Renal cortex interstitium (tissue), 11 donors: ENCODE results near the gene HPD. TPM values are rescaled to one million over a fixed set of nuclear protein-coding genes. Genes with fewer than 3 reads are reported as not detected.

Experiments used
- DNase-seq, 11 donors: peaks; one replicate each; pipeline ENCODE4 v3.0.0-alpha.2; 2013; ENCODE audit warnings: low read depth in 9 of 11, low spot score in 4 of 11; ENCODE audit errors: extremely low read depth in 1 of 11
- polyA plus RNA-seq, 3 donors: library from polyadenylated mRNA; unstranded; fragments of 120-200 nt; gene quantifications; one replicate each; pipeline ENCODE4 v1.2.1, GENCODE V29; 2013; ENCODE audit not compliant: insufficient read length in 3 of 3

HPD gene
- polyA plus RNA-seq, 3 donors: 3.2 to 5.0 (median 3.5) TPM

- no peak for DNase-seq
Measured at GRCh38 chr12:121816925-121817647, 41.6 kb downstream of the HPD start.

- DNase-seq: no peak
Measured at GRCh38 chr12:121815263-121815662, 43.4 kb downstream of the HPD start.

- no peak for DNase-seq
Measured at GRCh38 chr12:121814429-121815119, 44.1 kb downstream of the HPD start.

- no peak for DNase-seq
Measured at GRCh38 chr12:121813951-121814350, 44.7 kb downstream of the HPD start.

GRCh38 chr12:121812921-121813896 lies 45.5 kb downstream of the HPD start:
- no peak for DNase-seq

- DNase-seq: no peak
Measured at GRCh38 chr12:121812320-121812871, 46.3 kb downstream of the HPD start.

- DNase-seq: no peak
Measured at GRCh38 chr12:121811434-121812319, 47.0 kb downstream of the HPD start.

- no peak for DNase-seq
Measured at GRCh38 chr12:121810833-121811433, 47.7 kb downstream of the HPD start.

GRCh38 chr12:121810234-121810817 lies 48.3 kb downstream of the HPD start:
- no peak for DNase-seq

GRCh38 chr12:121809712-121810116 lies 48.9 kb downstream of the HPD start:
- no peak for DNase-seq

- DNase-seq: no peak
Measured at GRCh38 chr12:121808623-121809022, 50.0 kb downstream of the HPD start.

- no peak for DNase-seq
Measured at GRCh38 chr12:121807642-121808347, 50.9 kb downstream of the HPD start.

- DNase-seq: no peak
Measured at GRCh38 chr12:121806546-121807423, 51.9 kb downstream of the HPD start.

- no peak for DNase-seq
Measured at GRCh38 chr12:121806009-121806545, 52.6 kb downstream of the HPD start.

GRCh38 chr12:121805171-121806008 lies 53.3 kb downstream of the HPD start:
- DNase-seq: no peak
